Erythroblast (primary cell): Measurements from ENCODE around the gene SMTNL2.

ENCODE experiments used
- DNase-seq, 2 experiments: peaks; one replicate each; lab custom pipeline; 2025; lab: John Stamatoyannopoulos, UW
- GATA1 ChIP-seq: IDR thresholded peaks from 2 replicates; pipeline ENCODE4 v1.6.1; 2011; ENCODE audit warnings: low read depth, mild to moderate bottlenecking, control low read depth, low read length, moderate library complexity
- POLR2A ChIP-seq: IDR thresholded peaks from 2 replicates; pipeline ENCODE4 v1.6.1; 2011; ENCODE audit warnings: mild to moderate bottlenecking, low read length

Gene SMTNL2

GRCh38 chr17:4584101-4584916 lies at the start of gene SMTNL2:
TSS of gene SMTNL2 (plus strand) at chr17:4584529. CDS start at chr17:4584606, 77 bp downstream.
- DNase-seq: no peak
- TF ChIP-seq GATA1 (no peak), POLR2A (no peak)

- DNase-seq: no peak
- TF ChIP-seq GATA1 (no peak), POLR2A (peak; percentile 17)
Measured at GRCh38 chr17:4534928-4535666, 49.2 kb upstream of the SMTNL2 start.

GRCh38 chr17:4535667-4536258 lies 48.6 kb upstream of the SMTNL2 start:
- TF ChIP-seq GATA1: no peak
- TF ChIP-seq POLR2A: no peak
- no peak for DNase-seq

- TF ChIP-seq GATA1 (no peak), POLR2A (no peak)
- DNase-seq: no peak
Measured at GRCh38 chr17:4536259-4536741, 48.0 kb upstream of the SMTNL2 start.

GRCh38 chr17:4536742-4537411 lies 47.5 kb upstream of the SMTNL2 start:
- no peak for DNase-seq
- no peak for TF ChIP-seq GATA1
- no peak for TF ChIP-seq POLR2A

DNA sequence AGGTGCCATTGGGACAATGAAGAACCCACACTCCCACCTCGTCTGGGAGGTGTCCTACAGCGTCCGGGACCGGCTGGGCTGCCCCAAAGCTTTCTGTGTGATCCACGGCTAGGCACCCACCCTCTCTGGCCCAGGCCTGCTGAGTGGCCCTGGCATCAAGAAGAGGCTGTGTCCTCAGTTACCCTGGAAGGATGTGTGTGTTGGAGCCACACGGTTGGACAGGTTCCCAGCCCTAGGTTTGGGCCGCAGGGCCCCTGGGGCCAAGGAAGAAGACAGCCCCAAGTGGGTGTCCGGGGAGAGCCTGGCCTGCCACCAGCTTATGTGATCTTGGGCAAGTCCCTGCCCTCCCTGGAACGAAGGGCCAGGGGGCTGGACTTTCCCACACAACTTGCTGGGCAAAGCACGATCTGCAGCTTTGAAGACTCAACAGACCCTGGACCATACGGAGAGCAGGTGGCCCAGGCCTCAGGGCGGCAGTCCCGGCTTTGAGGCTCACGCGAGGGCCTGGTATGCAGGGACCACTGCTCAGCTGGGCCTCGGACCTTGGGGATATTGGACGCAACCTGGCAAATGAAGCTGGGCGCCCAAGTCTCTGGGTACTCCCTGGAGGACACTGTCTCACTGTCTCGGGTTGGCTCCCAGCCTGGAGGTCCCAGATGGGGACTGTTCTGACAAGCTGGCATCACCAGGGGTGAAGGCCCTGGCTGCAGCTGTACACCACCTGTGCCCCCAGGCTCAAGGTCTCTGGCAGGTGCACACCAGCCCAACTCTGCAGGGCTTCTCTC lies 46.7 kb upstream of the SMTNL2 start:
- no peak for DNase-seq
- TF ChIP-seq POLR2A: no peak

DNA sequence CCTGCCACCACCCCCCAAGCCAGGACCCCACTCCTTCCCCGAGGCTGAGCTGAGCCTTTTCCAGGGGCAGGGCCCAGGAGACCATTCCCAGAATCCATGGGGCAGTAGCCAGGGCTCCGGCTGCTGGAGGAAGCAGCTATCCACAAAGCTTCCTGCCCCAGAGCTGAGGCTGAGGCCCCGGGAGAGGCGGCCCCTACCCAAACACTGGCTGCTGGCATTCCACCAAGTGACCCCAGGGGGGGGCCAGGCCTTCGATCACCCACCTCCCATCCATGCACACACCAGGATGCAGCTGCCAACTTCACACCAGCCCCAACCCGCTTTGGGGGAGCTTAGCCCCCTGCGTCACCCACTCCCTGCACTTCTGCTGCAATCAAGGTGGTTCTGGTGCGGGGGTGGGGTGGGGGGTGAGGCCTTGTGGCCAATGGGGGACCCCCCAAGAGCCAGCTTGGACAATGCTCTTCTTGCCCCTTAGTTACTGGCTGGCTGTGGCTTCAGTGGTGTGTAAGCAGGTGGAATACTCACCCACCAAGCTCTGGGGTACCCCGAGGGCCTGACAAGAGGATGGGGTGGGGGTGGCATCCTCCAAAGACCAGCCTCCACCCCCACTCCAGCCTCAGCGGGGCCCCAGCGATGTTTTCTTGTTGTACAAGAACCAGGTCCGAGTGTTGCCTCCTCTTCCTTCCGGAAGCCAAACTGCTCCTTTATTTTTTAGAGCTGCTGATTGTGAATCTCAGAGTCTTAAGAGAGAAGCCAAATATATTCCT lies 45.9 kb upstream of the SMTNL2 start:
- no peak for DNase-seq
- TF ChIP-seq GATA1: no peak
- TF ChIP-seq POLR2A: no peak

GRCh38 chr17:4539025-4539424 lies 45.3 kb upstream of the SMTNL2 start:
- no peak for TF ChIP-seq POLR2A
- no peak for TF ChIP-seq GATA1
- DNase-seq: no peak

DNA sequence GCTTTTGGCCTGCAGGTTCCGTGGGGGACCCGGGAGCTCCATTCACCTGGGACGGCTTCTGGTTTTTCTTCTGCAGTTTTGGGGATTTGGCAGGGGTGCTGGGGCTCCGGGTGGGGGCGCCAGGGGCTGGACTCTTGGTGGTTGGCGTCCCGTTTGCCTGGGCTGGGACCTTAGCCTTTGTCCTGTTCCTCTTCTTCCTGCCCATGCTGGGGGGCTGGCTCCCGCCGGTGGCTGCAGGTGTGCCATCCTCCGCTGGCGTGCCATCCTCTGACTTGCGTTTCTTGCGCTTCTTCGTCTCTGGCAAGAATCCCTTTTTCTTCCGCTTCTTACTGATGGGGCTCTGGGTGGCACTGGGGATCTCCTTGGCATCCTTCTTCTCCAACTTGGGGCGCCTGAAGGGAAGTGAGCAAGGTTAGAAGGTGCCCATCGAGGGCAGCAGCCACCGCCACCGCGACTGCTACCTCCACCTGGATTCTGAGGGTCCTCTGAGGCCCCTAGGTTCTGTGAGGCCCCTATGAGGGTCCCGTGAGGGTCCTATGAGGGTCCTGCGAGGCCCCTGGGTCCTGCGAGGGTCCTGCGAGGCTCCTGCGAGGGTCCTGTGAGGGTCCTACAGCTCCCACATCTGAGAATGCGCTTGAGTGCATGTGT lies 44.6 kb upstream of the SMTNL2 start:
- no peak for DNase-seq
- TF ChIP-seq GATA1: no peak
- no peak for TF ChIP-seq POLR2A

GRCh38 chr17:4540224-4540651 lies 44.1 kb upstream of the SMTNL2 start:
- no peak for TF ChIP-seq POLR2A
- no peak for TF ChIP-seq GATA1
- DNase-seq: peak in 1 of 2 experiments; percentile 22

DNA sequence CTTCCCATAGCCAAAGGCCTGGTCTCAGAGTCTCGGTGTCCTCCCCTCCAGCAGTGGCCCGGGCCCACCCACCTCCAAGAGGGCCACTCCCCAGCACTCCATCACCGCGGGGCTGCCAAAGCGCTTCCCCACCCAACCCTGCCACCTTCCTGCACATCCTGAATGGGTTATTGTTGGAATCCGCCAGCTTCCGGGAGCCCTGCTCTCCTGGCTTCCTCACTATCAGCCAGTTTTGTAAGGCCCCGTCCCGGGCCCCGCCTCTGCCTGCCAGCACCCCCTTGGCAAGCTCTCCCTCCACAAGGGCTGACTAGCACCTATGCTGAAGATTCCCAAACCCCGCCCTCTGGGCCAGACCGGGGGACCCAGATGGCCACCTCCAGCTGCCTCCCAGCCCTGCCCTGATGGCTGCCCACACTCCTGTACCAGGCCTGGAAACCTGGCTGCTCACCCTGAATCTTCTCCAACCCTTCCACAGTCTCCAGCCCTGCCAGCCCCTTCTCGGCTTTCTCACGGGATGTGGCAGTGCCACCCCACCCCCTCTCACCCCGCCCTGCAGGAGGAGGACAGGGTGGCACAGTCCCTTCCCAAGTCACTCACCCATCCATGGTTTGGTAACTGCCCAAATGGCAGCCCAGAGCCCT lies 43.5 kb upstream of the SMTNL2 start:
- no peak for DNase-seq
- TF ChIP-seq GATA1 (no peak), POLR2A (no peak)
